DND-41 (cell line): ENCODE measurements around the gene AGR3.
A peak's percentile ranks its signal among the peaks of the same experiment; 100 is the strongest.

ENCODE experiments used
- ATAC-seq: fragments of 200-7000 bp; cut with Tn5 transposase; 3 replicates; pipeline ENCODE4 v1.9.1; 2021; ENCODE audit warnings: low read depth; ENCODE audit not compliant: insufficient read depth
- DNase-seq: peaks from one replicate; pipeline ENCODE4 v3.0.0-alpha.2; 2020
- H2AFZ ChIP-seq: 2 replicates; pipeline ENCODE4 v1.6.0; 2012; ENCODE audit warnings: low read depth, low read length
- H3K27ac ChIP-seq: 2 replicates; pipeline ENCODE4 v1.5.1; 2012; ENCODE audit warnings: low read length, inconsistent platforms
- H3K27me3 ChIP-seq: fragments of 200-600 bp; sonication (generic); 2 replicates; pipeline ENCODE4 v1.6.0; 2012; ENCODE audit warnings: low read length, mild to moderate bottlenecking, inconsistent platforms; ENCODE audit not compliant: insufficient read depth, poor library complexity
- H3K36me3 ChIP-seq: 2 replicates; pipeline ENCODE4 v1.5.1; 2012; ENCODE audit warnings: low read length, inconsistent platforms; ENCODE audit not compliant: insufficient read depth
- H3K4me1 ChIP-seq: 2 replicates; pipeline ENCODE4 v1.5.1; 2012; ENCODE audit warnings: mild to moderate bottlenecking, low read length; ENCODE audit not compliant: insufficient read depth
- H3K4me2 ChIP-seq: 2 replicates; pipeline ENCODE4 v1.6.0; 2012; ENCODE audit warnings: mild to moderate bottlenecking, moderate library complexity, low read length, inconsistent platforms; ENCODE audit not compliant: insufficient read depth
- H3K4me3 ChIP-seq, 2 experiments: fragments of 200-600 bp in 1 of 2; shearing (Covaris generic) in 1 of 2; 2 replicates each; pipeline ENCODE4 v1.5.1; 2012 to 2016; ENCODE audit warnings: inconsistent platforms in 2 of 2, low read length in 2 of 2, mild to moderate bottlenecking in 2 of 2, low read depth in 1 of 2, moderate library complexity in 1 of 2
- H3K79me2 ChIP-seq: 2 replicates; pipeline ENCODE4 v1.6.0; 2012; ENCODE audit warnings: low read length, inconsistent platforms; ENCODE audit not compliant: insufficient read depth
- H3K9ac ChIP-seq: 2 replicates; pipeline ENCODE4 v1.6.0; 2012; ENCODE audit warnings: low read depth, mild to moderate bottlenecking, inconsistent platforms, low read length, moderate library complexity
- H3K9me3 ChIP-seq: 2 replicates; pipeline ENCODE4 v1.5.1; 2012; ENCODE audit warnings: low read length, moderate library complexity, mild to moderate bottlenecking, inconsistent platforms; ENCODE audit not compliant: insufficient read depth, severe bottlenecking
- H4K20me1 ChIP-seq: 2 replicates; pipeline ENCODE4 v1.6.0; 2012; ENCODE audit warnings: low read length; ENCODE audit not compliant: insufficient read depth
- CTCF ChIP-seq: IDR thresholded peaks from 2 replicates; pipeline ENCODE4 v1.5.1; 2012; ENCODE audit warnings: borderline replicate concordance, low read length, moderate library complexity, mild to moderate bottlenecking; ENCODE audit not compliant: poor library complexity, severe bottlenecking; ENCODE audit errors: extremely low read depth
- EZH2 ChIP-seq: IDR thresholded peaks from 3 replicates; pipeline ENCODE4 v1.6.1; 2012; ENCODE audit warnings: borderline replicate concordance, low read depth, mild to moderate bottlenecking, moderate library complexity, low read length, inconsistent platforms; ENCODE audit not compliant: severe bottlenecking

AGR3 gene

GRCh38 chr7:16900209-16900768 lies 18.5 kb upstream of the AGR3 start:
- H3K4me3 ChIP-seq: no peak overlapping the region
- no peak overlapping the region for H3K4me2 ChIP-seq
- H3K79me2 ChIP-seq: no peaks in the 10 kb centered on the region
- no peaks in the 10 kb centered on the region for H4K20me1 ChIP-seq
- no peak overlapping the region for H2AFZ ChIP-seq
- ATAC-seq (no peak), DNase-seq (no peak)
- TF ChIP-seq CTCF: no peak
- TF ChIP-seq EZH2: no peak
- no peaks in the 10 kb centered on the region for H3K9me3 ChIP-seq
- H3K27me3 ChIP-seq: no peaks in the 10 kb centered on the region
- H3K27ac ChIP-seq: no peak overlapping the region
- no peaks in the 10 kb centered on the region for H3K4me1 ChIP-seq
- no peak overlapping the region for H3K9ac ChIP-seq
- H3K36me3 ChIP-seq: no peaks in the 10 kb centered on the region

GRCh38 chr7:16891874-16892643 lies 10.3 kb upstream of the AGR3 start:
- no peaks in the 10 kb centered on the region for H3K36me3 ChIP-seq
- no peaks in the 10 kb centered on the region for H3K27me3 ChIP-seq
- no peak overlapping the region for H2AFZ ChIP-seq
- H3K9ac ChIP-seq: no peak overlapping the region
- no peaks in the 10 kb centered on the region for H3K79me2 ChIP-seq
- H3K4me1 ChIP-seq: no peaks in the 10 kb centered on the region
- no peaks in the 10 kb centered on the region for H4K20me1 ChIP-seq
- no peak overlapping the region for H3K4me3 ChIP-seq
- TF ChIP-seq CTCF (no peak), EZH2 (no peak)
- H3K27ac ChIP-seq: no peak overlapping the region
- DNase-seq: no peak
- H3K4me2 ChIP-seq: no peak overlapping the region
- no peaks in the 10 kb centered on the region for H3K9me3 ChIP-seq
- no peak for ATAC-seq

- Histone ChIP-seq H3K4me1 (no peaks in the 10 kb centered on the region), H3K79me2 (no peaks in the 10 kb centered on the region), H4K20me1 (no peaks in the 10 kb centered on the region), H3K27me3 (no peaks in the 10 kb centered on the region), H3K4me2 (no peak overlapping the region), H3K9me3 (no peaks in the 10 kb centered on the region), H3K27ac (no peak overlapping the region), H2AFZ (no peak overlapping the region), H3K36me3 (no peaks in the 10 kb centered on the region), H3K4me3 (no peak overlapping the region), H3K9ac (no peak overlapping the region)
- DNase-seq (peak; percentile 21), ATAC-seq (peak; percentile 79)
- TF ChIP-seq EZH2: no peak
- TF ChIP-seq CTCF: peak; percentile 55
These were observed 9.6 kb upstream of the AGR3 start for GRCh38 chr7:16891338-16891737.
